Stomach (tissue), 9 donors: ENCODE results near the gene HHIPL1. TPM values are rescaled to one million over a fixed set of nuclear protein-coding genes. Genes with fewer than 3 reads are reported as not detected.

Source experiments
- DNase-seq, 2 donors: peaks; one replicate each; pipeline versions ENCODE4 v3.0.0 to v3.0.0-alpha.2; 2013 to 2019
- H3K27ac ChIP-seq, 5 donors: fragments of 200-600 bp in 4 of 5; sonication (generic) in 4 of 5; one replicate each; pipeline ENCODE4 v1.5.1; 2013 to 2019; ENCODE audit warnings: mild to moderate bottlenecking in 1 of 5, moderate library complexity in 1 of 5
- H3K27me3 ChIP-seq, 3 donors: fragments of 200-600 bp; sonication (generic); one replicate each; pipeline ENCODE4 v1.5.1; 2017 to 2019; ENCODE audit warnings: mixed run types in 1 of 3
- H3K36me3 ChIP-seq, 4 donors: fragments of 200-600 bp; sonication (generic); 1 replicate in 3 of 4; 2 replicates in 1 of 4; pipeline ENCODE4 v1.5.1; 2016 to 2019
- H3K4me1 ChIP-seq, 4 donors: fragments of 200-600 bp; sonication (generic); one replicate each; pipeline ENCODE4 v1.5.1; 2016 to 2019
- H3K4me3 ChIP-seq, 4 donors: fragments of 200-600 bp; sonication (generic) in 3 of 4; one replicate each; pipeline ENCODE4 v1.5.1; 2016 to 2019; ENCODE audit warnings: mild to moderate bottlenecking in 1 of 4
- H3K9me3 ChIP-seq, 4 donors: fragments of 200-600 bp; sonication (generic); one replicate each; pipeline ENCODE4 v1.5.1; 2016 to 2019
- CTCF ChIP-seq, 7 experiments: fragments of 450-650 bp in 4 of 7; fragments of 200-600 bp in 3 of 7; sonication (generic) in 3 of 7; IDR thresholded peaks; one replicate each; pipeline ENCODE4 v1.5.1; 2016 to 2019; ENCODE audit warnings: antibody characterized with exemption in 7 of 7, control low read depth in 2 of 7, mild to moderate bottlenecking in 1 of 7
- EP300 ChIP-seq: sonication (generic); formaldehyde crosslinking; IDR thresholded peaks from one replicate; pipeline ENCODE4 v1.6.1; 2017; ENCODE audit warnings: antibody characterized with exemption
- POLR2A ChIP-seq, 4 donors: fragments of 450-650 bp; IDR thresholded peaks; one replicate each; pipeline ENCODE4 v1.6.1; 2016; ENCODE audit warnings: antibody characterized with exemption in 4 of 4, control low read depth in 2 of 4, mild to moderate bottlenecking in 1 of 4, moderate library complexity in 1 of 4
- POLR2AphosphoS5 ChIP-seq, 3 donors: sonication (generic); formaldehyde crosslinking; IDR thresholded peaks; one replicate each; pipeline ENCODE4 v1.6.1; 2016; ENCODE audit warnings: antibody characterized with exemption in 3 of 3
- WGBS, 5 donors: extraction: QIAGEN DNeasy Blood & Tissue Kit in 3 of 5; methylation state at CpG; one replicate each; pipeline versions ENCODE4 v1.1.5 to v1.1.7; 2013 to 2018; 5-methylcytosine and 5-hydroxymethylcytosine counted together
- intact Hi-C: fragments of 100-400 bp; cut with DNase I; formaldehyde crosslinking; loops from one replicate; pipeline ENCODE4 v1.15.1; 2023; ENCODE audit warnings: low total_unique reads
- polyA plus RNA-seq, 3 donors: library from polyadenylated mRNA; stranded (reverse); fragments of 200-250 nt; gene quantifications; one replicate each; pipeline ENCODE4 v1.2.3, GENCODE V29; 2013
- total RNA-seq, 5 donors: library from RNA; depleted of rRNA; stranded (reverse); fragments of >200 nt; gene quantifications; one replicate each; pipeline versions ENCODE4 v1.1.0 to v1.2.3, GENCODE V29; 2014 to 2016
- donor health status: healthy with polysubstance abuse.
- donor health status: Bipolar disorder and iron deficiency.
- donor health status: healthy.

The HHIPL1 gene
- total and polyA plus RNA-seq, 8 donors, result 0.15 to 2.0 (median 0.68) TPM; not detected in 1

GRCh38 chr14:99662846-99663245, 17.9 kb downstream of the HHIPL1 start:
- intact Hi-C loops, result no loop called here
- Histone ChIP-seq H3K9me3 (no peaks in the 10 kb centered on the region), H3K27me3 (peaks cover 0 to 47% (median 24%) of the 10 kb centered on the region in 3 donors), H3K4me3 (no peak overlapping the region), H3K36me3 (peaks cover 0 to 11% (median 0%) of the 10 kb centered on the region in 4 donors), H3K27ac (no peak overlapping the region), H3K4me1 (peaks cover 0 to 14% (median 8%) of the 10 kb centered on the region in 4 donors)
- TF ChIP-seq POLR2A (IDR thresholded peaks at IDR 0.05), result no peak
- no peak for TF ChIP-seq EP300
- no peak for TF ChIP-seq CTCF (IDR thresholded peaks at IDR 0.05)
- TF ChIP-seq POLR2AphosphoS5 (IDR thresholded peaks at IDR 0.05), result no peak
- no peak for DNase-seq
- 86 to 90% (median 89%) methylated on average over 10 of the region's 10 CpGs for WGBS, 5 donors

DNA sequence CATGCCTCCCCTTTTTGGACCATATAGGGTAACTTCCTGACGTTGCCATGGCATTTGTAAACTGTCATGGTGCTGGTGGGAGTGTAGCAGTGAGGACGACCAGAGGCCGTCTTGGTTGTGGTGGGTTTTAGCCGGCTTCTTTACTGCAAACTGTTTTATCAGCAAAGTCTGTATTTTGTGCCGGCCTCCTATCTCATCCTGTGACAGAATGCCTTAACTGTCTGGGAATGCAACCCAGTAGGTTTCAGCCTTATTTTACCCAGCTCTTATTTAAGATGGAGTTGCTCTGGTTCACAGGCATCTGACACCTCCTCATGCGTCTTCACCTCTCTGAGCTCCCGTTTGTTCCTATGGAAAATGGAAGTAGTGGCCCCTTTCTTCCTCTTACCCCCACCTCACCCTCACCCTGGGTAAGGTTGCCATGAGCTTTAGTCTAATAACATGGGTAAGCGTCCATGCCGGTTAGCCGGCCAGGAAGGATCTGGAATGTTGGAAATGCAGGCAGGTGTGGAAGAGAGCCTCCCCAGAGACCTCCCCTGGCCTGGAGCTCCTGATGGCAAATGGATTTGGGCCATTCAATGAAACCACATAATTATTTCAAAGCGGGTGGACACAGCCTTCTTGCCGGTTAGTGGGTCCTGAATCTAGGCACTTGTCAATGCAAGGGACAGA, 18.6 kb downstream of the HHIPL1 start:
- intact Hi-C loops, result no loop called here
- H3K36me3 ChIP-seq, result peaks cover 0 to 17% (median 1%) of the 10 kb centered on the region in 4 donors
- no peak overlapping the region for H3K4me3 ChIP-seq
- no peak overlapping the region for H3K27ac ChIP-seq
- 71 to 80% (median 79%) methylated on average over 12 of the region's 12 CpGs for WGBS, 5 donors
- H3K4me1 ChIP-seq, result peaks cover 0 to 14% (median 8%) of the 10 kb centered on the region in 4 donors
- TF ChIP-seq CTCF (IDR thresholded peaks at IDR 0.05) (no peak), POLR2A (IDR thresholded peaks at IDR 0.05) (no peak)
- H3K27me3 ChIP-seq, result peaks cover 0 to 41% (median 22%) of the 10 kb centered on the region in 3 donors
- no peak for DNase-seq
- H3K9me3 ChIP-seq, result no peaks in the 10 kb centered on the region

GRCh38 chr14:99664058-99664936, 19.4 kb downstream of the HHIPL1 start:
- intact Hi-C loops, result no loop called here
- DNase-seq, result no peak
- H3K27me3 ChIP-seq, result peaks cover 0 to 33% (median 17%) of the 10 kb centered on the region in 3 donors
- 38 to 52% (median 43%) methylated on average over 8 of the region's 8 CpGs for WGBS, 5 donors
- H3K27ac ChIP-seq, result no peak overlapping the region
- H3K36me3 ChIP-seq, result peaks cover 0 to 25% (median 4%) of the 10 kb centered on the region in 4 donors
- no peak for TF ChIP-seq EP300
- no peak for TF ChIP-seq CTCF (IDR thresholded peaks at IDR 0.05)
- no peak for TF ChIP-seq POLR2AphosphoS5 (IDR thresholded peaks at IDR 0.05)
- TF ChIP-seq POLR2A (IDR thresholded peaks at IDR 0.05), result no peak
- no peak overlapping the region for H3K4me3 ChIP-seq
- H3K4me1 ChIP-seq, result peaks cover 0 to 11% (median 6%) of the 10 kb centered on the region in 4 donors
- H3K9me3 ChIP-seq, result no peaks in the 10 kb centered on the region

- Histone ChIP-seq H3K4me3 (no peak overlapping the region), H3K4me1 (peaks cover 0 to 5% (median 2%) of the 10 kb centered on the region in 4 donors), H3K9me3 (no peaks in the 10 kb centered on the region), H3K27ac (no peak overlapping the region), H3K27me3 (peaks cover 0 to 27% (median 11%) of the 10 kb centered on the region in 3 donors), H3K36me3 (peaks cover 0 to 27% (median 4%) of the 10 kb centered on the region in 4 donors)
- intact Hi-C loops, result no loop called here
- no peak for DNase-seq
- TF ChIP-seq CTCF (IDR thresholded peaks at IDR 0.05), result no peak
- TF ChIP-seq POLR2A (IDR thresholded peaks at IDR 0.05), result no peak
- TF ChIP-seq EP300, result no peak
- WGBS, 5 donors, result 71 to 86% (median 77%) methylated on average over 12 of the region's 12 CpGs
These were observed 20.0 kb downstream of the HHIPL1 start for GRCh38 chr14:99664937-99665273.
